ENCODE results near the gene PELI2.
A peak's percentile ranks its signal among the peaks of the same experiment; 100 is the strongest.

The PELI2 gene

DNA sequence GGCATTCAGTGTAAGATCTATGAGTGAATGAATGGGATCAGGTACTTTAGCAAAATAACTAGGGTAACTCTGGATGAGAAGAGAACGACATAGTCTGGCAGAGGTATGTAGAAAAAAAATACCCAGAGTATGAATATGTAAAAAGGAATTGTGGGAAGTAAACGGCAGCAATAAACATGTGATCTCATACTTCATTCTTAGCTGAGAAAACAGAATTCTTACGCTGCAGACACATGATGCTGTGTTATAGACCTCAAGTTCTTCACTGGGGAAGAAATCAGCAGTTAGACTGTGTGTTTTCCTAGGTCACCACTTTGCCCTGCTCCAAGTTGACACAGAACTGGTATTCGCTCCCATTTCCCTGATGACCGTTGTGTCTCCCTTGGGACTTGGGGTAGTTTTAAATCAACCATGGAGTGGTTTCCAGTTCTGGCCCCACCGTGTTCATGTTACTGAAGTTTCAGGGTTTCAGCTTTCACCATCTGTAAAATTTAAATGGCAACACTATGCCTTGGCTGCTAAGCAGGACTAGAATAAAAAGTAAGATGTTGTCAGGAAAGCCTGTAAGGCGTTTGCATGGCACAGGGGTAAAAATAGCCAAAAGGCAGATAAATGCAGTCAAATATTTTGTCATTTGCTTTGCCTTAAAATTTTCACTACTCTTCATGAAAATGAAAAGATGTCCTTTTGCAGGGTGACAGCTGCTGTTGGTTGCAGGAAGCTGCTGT lies 223.7 kb downstream of the PELI2 start:
- TF ChIP-seq, protein P1, sequence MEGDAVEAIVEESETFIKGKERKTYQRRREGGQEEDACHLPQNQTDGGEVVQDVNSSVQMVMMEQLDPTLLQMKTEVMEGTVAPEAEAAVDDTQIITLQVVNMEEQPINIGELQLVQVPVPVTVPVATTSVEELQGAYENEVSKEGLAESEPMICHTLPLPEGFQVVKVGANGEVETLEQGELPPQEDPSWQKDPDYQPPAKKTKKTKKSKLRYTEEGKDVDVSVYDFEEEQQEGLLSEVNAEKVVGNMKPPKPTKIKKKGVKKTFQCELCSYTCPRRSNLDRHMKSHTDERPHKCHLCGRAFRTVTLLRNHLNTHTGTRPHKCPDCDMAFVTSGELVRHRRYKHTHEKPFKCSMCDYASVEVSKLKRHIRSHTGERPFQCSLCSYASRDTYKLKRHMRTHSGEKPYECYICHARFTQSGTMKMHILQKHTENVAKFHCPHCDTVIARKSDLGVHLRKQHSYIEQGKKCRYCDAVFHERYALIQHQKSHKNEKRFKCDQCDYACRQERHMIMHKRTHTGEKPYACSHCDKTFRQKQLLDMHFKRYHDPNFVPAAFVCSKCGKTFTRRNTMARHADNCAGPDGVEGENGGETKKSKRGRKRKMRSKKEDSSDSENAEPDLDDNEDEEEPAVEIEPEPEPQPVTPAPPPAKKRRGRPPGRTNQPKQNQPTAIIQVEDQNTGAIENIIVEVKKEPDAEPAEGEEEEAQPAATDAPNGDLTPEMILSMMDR (IDR thresholded peaks at IDR 0.05): no peak
- H3K4me1 ChIP-seq: peaks cover 26% of the 10 kb centered on the region
- no peaks in the 10 kb centered on the region for H3K36me3 ChIP-seq (ENCODE audit: control insufficient read depth, insufficient read depth, low read length)
- peak overlapping the region; percentile 16 for H3K27ac ChIP-seq
- H3K9me3 ChIP-seq (ENCODE audit: control insufficient read depth, low read length): no peaks in the 10 kb centered on the region
- H2AFZ ChIP-seq: peak overlapping the region; percentile 0
- H3K27me3 ChIP-seq (ENCODE audit: control insufficient read depth, insufficient read depth, low read length): no peaks in the 10 kb centered on the region
- H3K79me2 ChIP-seq: no peaks in the 10 kb centered on the region
- no peak overlapping the region for H3K9ac ChIP-seq
- H3K4me3 ChIP-seq (ENCODE audit: low read depth, low read length): no peak overlapping the region
- no peak overlapping the region for H3K4me2 ChIP-seq (ENCODE audit: low read length)

DNA sequence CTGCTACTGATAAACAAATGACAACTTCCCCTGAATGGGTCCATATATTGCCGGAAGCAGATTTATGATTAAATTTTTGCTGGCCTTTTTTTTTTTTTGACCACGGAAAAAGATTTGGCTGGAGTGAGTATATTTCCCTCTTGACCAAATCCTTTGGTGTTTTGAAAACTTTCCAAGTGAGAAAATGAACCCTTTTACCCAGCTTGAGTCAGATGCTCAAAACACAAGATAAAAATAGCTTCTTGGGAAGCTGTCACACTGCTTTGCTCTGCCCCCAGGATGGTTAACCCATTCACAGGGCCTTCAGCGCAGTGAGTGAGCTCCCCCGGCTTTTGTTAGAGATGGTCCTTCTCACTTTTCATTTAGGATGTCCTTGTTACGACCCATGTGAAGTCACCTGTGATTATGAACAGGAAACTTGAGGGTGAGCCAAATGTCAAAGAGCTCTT lies 224.3 kb downstream of the PELI2 start:
- H3K36me3 ChIP-seq (ENCODE audit: control insufficient read depth, insufficient read depth, low read length): no peaks in the 10 kb centered on the region
- TF ChIP-seq, protein P1 (IDR thresholded peaks at IDR 0.05): no peak
- no peak overlapping the region for H3K9ac ChIP-seq
- H3K4me1 ChIP-seq: peaks cover 26% of the 10 kb centered on the region
- no peaks in the 10 kb centered on the region for H3K9me3 ChIP-seq (ENCODE audit: control insufficient read depth, low read length)
- no peak overlapping the region for H3K4me2 ChIP-seq (ENCODE audit: low read length)
- H3K27ac ChIP-seq: peak overlapping the region; percentile 13
- H2AFZ ChIP-seq: peak overlapping the region; percentile 73
- H3K27me3 ChIP-seq (ENCODE audit: control insufficient read depth, insufficient read depth, low read length): no peaks in the 10 kb centered on the region
- no peaks in the 10 kb centered on the region for H3K79me2 ChIP-seq
- H3K4me3 ChIP-seq (ENCODE audit: low read depth, low read length): no peak overlapping the region

DNA sequence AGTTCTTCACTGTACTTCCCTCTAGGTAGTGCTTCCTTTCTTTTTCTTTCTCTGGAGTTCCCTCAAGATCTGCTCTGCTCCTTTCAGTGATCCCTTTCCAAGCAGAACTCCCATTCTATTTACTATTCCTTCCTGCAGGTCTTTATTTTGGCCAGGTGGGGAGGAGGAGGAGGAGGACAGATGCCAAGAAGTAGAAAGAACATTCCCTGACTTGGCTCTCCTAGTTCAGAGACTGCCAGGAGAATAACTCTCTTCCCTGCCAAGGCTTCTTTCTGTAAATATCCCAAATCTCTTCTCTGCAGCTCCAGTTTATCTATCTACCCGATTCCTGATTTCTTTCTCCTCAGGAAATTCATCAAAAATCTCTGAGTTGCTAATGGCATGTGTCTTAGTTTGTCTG lies 231.7 kb downstream of the PELI2 start:
- H3K4me3 ChIP-seq (ENCODE audit: low read depth, low read length): no peak overlapping the region

More for the DNA sequence above, 231.7 kb downstream of the PELI2 start:
- TF ChIP-seq, protein P1 (IDR thresholded peaks at IDR 0.05): no peak
- H3K36me3 ChIP-seq (ENCODE audit: control insufficient read depth, insufficient read depth, low read length): no peaks in the 10 kb centered on the region
- H3K9me3 ChIP-seq (ENCODE audit: control insufficient read depth, low read length): no peaks in the 10 kb centered on the region
- no peak overlapping the region for H2AFZ ChIP-seq
- H3K27ac ChIP-seq: no peak overlapping the region
- no peaks in the 10 kb centered on the region for H3K4me1 ChIP-seq
- no peak overlapping the region for H3K9ac ChIP-seq
- no peak overlapping the region for H3K4me2 ChIP-seq (ENCODE audit: low read length)
- no peaks in the 10 kb centered on the region for H3K27me3 ChIP-seq (ENCODE audit: control insufficient read depth, insufficient read depth, low read length)
- H3K79me2 ChIP-seq: no peaks in the 10 kb centered on the region
